ENCODE measurements around the gene ZNF511.

ZNF511 gene

DNA sequence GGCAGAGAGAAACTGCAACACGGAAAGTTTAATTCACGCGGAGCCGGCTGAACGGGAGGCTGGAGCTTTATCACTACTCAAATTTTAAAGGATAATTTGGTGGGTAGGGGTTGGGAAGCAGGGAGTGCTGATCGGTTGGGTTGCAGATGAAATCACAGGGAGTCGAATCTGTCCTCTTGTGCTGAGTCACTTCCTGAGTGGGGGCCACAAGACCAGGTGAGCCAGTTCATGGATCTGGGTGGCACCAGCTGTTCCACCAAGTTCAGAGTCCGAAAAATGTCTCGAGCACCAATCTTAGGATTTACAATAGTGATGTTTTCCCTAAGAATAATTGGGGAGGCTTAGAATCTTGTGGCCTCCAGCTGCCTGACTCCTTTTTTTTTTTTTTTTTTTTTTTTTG, 34.8 kb downstream of the ZNF511 start:
- no peak for DNase-seq (ENCODE audit: low read depth)
- no peak overlapping the region for H3K4me3 ChIP-seq (ENCODE audit: low read depth, low read length)
- TF ChIP-seq, protein P1, sequence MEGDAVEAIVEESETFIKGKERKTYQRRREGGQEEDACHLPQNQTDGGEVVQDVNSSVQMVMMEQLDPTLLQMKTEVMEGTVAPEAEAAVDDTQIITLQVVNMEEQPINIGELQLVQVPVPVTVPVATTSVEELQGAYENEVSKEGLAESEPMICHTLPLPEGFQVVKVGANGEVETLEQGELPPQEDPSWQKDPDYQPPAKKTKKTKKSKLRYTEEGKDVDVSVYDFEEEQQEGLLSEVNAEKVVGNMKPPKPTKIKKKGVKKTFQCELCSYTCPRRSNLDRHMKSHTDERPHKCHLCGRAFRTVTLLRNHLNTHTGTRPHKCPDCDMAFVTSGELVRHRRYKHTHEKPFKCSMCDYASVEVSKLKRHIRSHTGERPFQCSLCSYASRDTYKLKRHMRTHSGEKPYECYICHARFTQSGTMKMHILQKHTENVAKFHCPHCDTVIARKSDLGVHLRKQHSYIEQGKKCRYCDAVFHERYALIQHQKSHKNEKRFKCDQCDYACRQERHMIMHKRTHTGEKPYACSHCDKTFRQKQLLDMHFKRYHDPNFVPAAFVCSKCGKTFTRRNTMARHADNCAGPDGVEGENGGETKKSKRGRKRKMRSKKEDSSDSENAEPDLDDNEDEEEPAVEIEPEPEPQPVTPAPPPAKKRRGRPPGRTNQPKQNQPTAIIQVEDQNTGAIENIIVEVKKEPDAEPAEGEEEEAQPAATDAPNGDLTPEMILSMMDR (conservative IDR thresholded peaks at IDR 0.05; ENCODE audit: low read depth, low read length) = no peak

- H3K4me3 ChIP-seq (ENCODE audit: low read depth, low read length) = no peak overlapping the region
- TF ChIP-seq, protein P1 (conservative IDR thresholded peaks at IDR 0.05; ENCODE audit: low read depth, low read length) = no peak
- no peak for DNase-seq (ENCODE audit: low read depth)
Measured at GRCh38 chr10:133344236-133344635, 35.5 kb downstream of the ZNF511 start.

- no peak overlapping the region for H3K4me3 ChIP-seq (ENCODE audit: low read depth, low read length)
- TF ChIP-seq, protein P1 (conservative IDR thresholded peaks at IDR 0.05; ENCODE audit: low read depth, low read length) = no peak
- DNase-seq (ENCODE audit: low read depth) = no peak
Measured at GRCh38 chr10:133346413-133346812, 37.7 kb downstream of the ZNF511 start.

GRCh38 chr10:133347710-133348517, 39.2 kb downstream of the ZNF511 start:
- no peak for DNase-seq (ENCODE audit: low read depth)
- H3K4me3 ChIP-seq (ENCODE audit: low read depth, low read length) = no peak overlapping the region
- TF ChIP-seq, protein P1 (conservative IDR thresholded peaks at IDR 0.05; ENCODE audit: low read depth, low read length) = no peak

- DNase-seq (ENCODE audit: low read depth) = no peak
- TF ChIP-seq, protein P1 (conservative IDR thresholded peaks at IDR 0.05; ENCODE audit: low read depth, low read length) = no peak
- H3K4me3 ChIP-seq (ENCODE audit: low read depth, low read length) = no peak overlapping the region
Measured at GRCh38 chr10:133349160-133349568, 40.5 kb downstream of the ZNF511 start.

DNA sequence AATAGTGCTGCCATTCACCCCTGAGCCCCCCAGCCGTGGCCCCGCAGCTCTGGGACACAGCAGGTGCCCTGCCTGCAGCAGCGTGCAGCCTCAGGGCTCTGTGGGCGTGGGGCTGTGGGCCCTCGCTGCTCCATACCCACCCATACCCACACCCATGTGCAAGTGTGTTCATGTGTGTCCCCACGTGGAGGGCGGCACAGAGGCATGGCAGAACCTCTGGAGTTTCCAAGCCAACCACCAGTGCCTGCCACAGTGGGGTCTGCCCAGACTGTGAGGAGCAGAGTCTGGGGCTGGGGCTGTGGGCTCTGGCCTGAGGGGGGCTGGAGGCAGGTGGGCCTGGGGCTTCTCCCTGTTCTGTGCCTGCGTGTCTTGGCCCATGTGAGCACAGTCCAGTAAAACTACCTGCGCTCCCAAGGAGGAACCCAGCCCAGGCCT, 40.9 kb downstream of the ZNF511 start:
- H3K4me3 ChIP-seq (ENCODE audit: low read depth, low read length) = no peak overlapping the region
- TF ChIP-seq, protein P1 (conservative IDR thresholded peaks at IDR 0.05; ENCODE audit: low read depth, low read length) = no peak
- DNase-seq (ENCODE audit: low read depth) = no peak
